HFFc6 (cell line): ENCODE data around the gene PCTP. TPM values are rescaled to one million over a fixed set of nuclear protein-coding genes. Genes with fewer than 3 reads are reported as not detected.

Experiments used
- DNase-seq: peaks from one replicate; pipeline ENCODE4 v3.0.0-alpha.2; 2018
- H3K27ac Mint-ChIP-seq: 2 replicates; pipeline ENCODE4 v1.8.0; 2020; ENCODE audit warnings: mild to moderate bottlenecking, mixed read lengths
- H3K27me3 Mint-ChIP-seq: 2 replicates; pipeline ENCODE4 v1.8.0; 2021; ENCODE audit warnings: mild to moderate bottlenecking, moderate library complexity, mixed read lengths; ENCODE audit not compliant: insufficient read depth
- H3K36me3 Mint-ChIP-seq: 2 replicates; pipeline ENCODE4 v1.8.0; 2021; ENCODE audit warnings: low read depth, mixed read lengths
- H3K4me1 Mint-ChIP-seq: 2 replicates; pipeline ENCODE4 v1.8.0; 2020; ENCODE audit warnings: low read depth, mixed read lengths
- H3K4me3 Mint-ChIP-seq: 2 replicates; pipeline ENCODE4 v1.8.0; 2020; ENCODE audit warnings: mild to moderate bottlenecking, moderate library complexity, mixed read lengths
- H3K9me3 Mint-ChIP-seq: 2 replicates; pipeline ENCODE4 v1.8.0; 2020; ENCODE audit warnings: mild to moderate bottlenecking, mixed read lengths
- CTCF ChIP-seq: fragments of 200-600 bp; sonication (generic); IDR thresholded peaks from 2 replicates; pipeline ENCODE4 v1.5.0; 2021; ENCODE audit warnings: antibody characterized with exemption, mild to moderate bottlenecking
- total RNA-seq, 6 experiments: library from RNA; stranded (reverse); fragmentation: NEBNext Ultra II Directional; extraction: Animal tissue kit (Norgen Biotek cat#: 25700); gene quantifications; 2 replicates in 1 of 6; 3 replicates in 5 of 6; pipeline ENCODE4 v1.2.3, GENCODE V29; 2021

PCTP gene
- total RNA-seq, 6 experiments from 2014 or later: 9.7 to 13.5 (median 11.2) TPM

GRCh38 chr17:55773671-55774070 lies 22.8 kb downstream of the PCTP start:
- DNase-seq: no peak

GRCh38 chr17:55774846-55775271 lies 24.0 kb downstream of the PCTP start:
- Mint-ChIP-seq H3K4me3 (no peak overlapping the region), H3K27ac (no peak overlapping the region), H3K4me1 (peaks cover 7% of the 10 kb centered on the region), H3K27me3 (no peaks in the 10 kb centered on the region), H3K9me3 (no peaks in the 10 kb centered on the region), H3K36me3 (peaks cover 36% of the 10 kb centered on the region)
- TF ChIP-seq CTCF: no peak
- DNase-seq: no peak

More at GRCh38 chr17:55773671-55774070, 22.8 kb downstream of the PCTP start:
- no peak for TF ChIP-seq CTCF
- Mint-ChIP-seq H3K4me3 (no peak overlapping the region), H3K27ac (no peak overlapping the region), H3K36me3 (peaks cover 35% of the 10 kb centered on the region), H3K4me1 (peaks cover 19% of the 10 kb centered on the region), H3K27me3 (no peaks in the 10 kb centered on the region), H3K9me3 (no peaks in the 10 kb centered on the region)

DNA sequence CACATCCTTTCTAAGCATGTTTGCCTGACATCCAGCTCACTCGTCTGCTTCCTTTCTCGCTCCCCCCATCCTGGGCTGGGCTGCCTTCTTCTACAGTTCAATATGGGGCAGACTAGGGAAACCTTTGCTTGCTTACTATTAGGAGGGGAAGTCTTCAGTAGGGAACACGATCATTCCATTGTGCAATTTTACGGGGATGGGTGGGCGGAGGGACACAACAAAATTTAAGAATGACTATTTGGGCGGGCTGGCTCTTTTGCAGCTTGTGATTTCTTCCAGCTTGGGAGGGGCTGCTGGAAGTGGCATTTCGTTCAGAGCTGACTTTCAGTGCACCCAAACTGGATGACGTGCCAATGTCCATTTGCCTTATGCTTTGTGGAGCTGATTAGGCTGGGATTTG lies 25.4 kb downstream of the PCTP start:
- TF ChIP-seq CTCF: no peak
- H3K36me3 Mint-ChIP-seq: peaks cover 33% of the 10 kb centered on the region
- no peak overlapping the region for H3K27ac Mint-ChIP-seq
- H3K27me3 Mint-ChIP-seq: peaks cover 3% of the 10 kb centered on the region; the same call in 1 of the 2 replicates
- H3K4me1 Mint-ChIP-seq: no peaks in the 10 kb centered on the region
- no peak overlapping the region for H3K4me3 Mint-ChIP-seq
- no peak for DNase-seq
- no peaks in the 10 kb centered on the region for H3K9me3 Mint-ChIP-seq

- Mint-ChIP-seq H3K27ac (no peak overlapping the region), H3K4me3 (no peak overlapping the region), H3K36me3 (peaks cover 24% of the 10 kb centered on the region), H3K4me1 (no peaks in the 10 kb centered on the region), H3K9me3 (no peaks in the 10 kb centered on the region), H3K27me3 (peaks cover 3% of the 10 kb centered on the region; the same call in 1 of the 2 replicates)
- no peak for DNase-seq
- no peak for TF ChIP-seq CTCF
Observed at GRCh38 chr17:55777471-55777971, 26.7 kb downstream of the PCTP start.

GRCh38 chr17:55778389-55779118 lies 27.7 kb downstream of the PCTP start:
- Mint-ChIP-seq H3K4me1 (peaks cover under 1% of the 10 kb centered on the region; the same call in 1 of the 2 replicates), H3K36me3 (peaks cover 22% of the 10 kb centered on the region), H3K9me3 (no peaks in the 10 kb centered on the region), H3K27me3 (peaks cover 3% of the 10 kb centered on the region; the same call in 1 of the 2 replicates), H3K27ac (no peak overlapping the region), H3K4me3 (no peak overlapping the region)
- no peak for DNase-seq
- TF ChIP-seq CTCF: no peak
